ENCODE data around the gene TLR6.

TLR6 gene

DNA sequence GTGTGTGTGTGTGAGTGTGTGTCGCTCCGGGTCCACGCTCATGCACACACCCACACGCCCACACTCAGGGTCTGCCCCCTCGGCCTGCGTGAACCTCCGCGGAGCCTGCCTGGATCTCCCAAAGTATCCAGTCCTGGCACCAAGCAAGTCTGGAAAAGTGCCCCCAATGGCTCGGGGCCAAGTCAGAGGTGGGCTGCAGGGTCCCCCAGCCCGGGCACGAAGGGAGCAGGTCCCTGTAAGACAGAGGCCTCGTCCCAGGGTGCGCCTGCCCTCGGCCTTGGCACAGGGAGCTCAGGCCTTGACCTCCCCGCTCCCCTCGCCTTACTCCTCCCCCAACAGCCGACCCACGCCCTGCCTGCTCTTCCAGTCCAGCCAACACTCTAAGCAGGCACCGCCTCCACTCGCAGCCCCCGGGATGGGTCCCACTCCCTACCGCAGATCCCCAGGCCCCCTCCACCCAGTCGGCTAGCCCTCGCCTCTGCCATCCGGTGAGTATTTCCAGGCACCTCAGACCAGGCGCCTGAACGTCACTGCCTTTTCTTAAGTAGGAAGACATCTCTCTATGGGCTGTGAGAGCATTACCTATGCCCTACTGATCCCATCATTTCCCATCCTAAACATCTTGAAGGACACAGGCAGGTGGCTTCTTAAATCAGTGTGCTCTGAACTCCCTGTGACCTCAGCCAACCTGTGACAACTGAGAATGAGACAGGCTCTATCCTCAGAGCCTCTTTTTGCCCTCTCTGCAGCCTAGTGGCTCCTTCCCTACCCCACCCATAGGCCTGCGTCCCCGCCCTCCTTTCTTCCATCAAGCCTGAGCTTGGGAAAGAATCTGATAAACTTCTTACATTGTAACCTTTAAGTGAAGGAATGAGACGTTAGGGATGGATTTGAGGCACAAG is 11.7 kb upstream of the TLR6 start:
- DNase-seq, result no peak

DNA sequence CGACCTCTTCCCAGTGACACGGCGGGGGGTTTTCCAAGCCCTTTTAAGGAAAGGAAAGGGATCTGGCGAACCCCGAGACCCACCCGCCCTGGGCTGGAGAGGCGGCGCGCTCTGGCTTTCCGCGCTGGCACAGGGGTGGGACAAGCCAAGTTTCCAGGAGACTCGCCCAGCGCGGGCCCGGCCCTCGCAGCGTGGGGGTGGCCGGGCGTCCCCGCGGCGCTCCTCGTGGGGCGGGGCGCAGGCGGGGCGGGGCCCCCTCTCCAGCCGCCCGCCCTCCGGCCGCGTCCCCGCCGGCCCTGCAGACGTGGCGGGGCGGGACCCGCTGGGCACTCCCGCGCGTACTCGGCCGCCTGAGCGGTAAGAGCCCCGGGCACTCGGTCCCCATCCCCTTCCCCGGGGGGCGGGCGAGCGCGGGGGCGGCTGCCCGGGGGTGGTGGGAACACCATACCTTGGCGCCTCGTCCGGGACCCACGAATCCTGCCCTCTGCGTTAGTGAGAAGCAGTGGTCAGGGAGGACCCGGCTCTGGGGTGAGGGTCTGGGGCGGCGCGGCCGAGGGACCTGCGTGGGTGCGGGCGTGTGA is 11.0 kb upstream of the TLR6 start, which contains the start of gene FAM114A1:
Gene FAM114A1 (plus strand): TSS at position 329 of the 581 bp plus-strand sequence. CDS start 10,273 bp downstream, outside the sequence.
- peak; percentile 78 for DNase-seq

DNA sequence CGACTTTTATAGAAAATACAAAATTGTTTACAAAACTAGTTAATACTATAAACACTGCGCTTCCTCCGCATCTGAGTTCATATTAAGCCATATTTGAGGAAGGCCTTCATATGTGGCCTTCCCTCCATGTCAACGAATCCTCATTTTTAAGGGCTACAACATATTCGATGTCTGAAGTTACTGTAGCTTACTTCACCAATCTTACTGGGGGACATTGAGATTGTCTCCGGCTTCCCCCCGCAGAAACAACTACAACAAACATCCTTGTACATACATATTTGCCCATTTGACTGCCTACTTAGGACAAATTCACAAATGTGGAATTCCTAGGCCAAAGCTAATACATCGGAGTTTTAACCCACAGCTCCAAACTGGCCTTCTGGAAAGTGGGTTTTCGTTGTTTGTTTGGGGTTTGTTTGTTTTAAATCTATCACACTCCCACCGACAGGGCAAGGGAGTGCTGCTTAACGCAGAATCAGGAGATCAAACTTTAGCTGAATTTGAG is 10.4 kb upstream of the TLR6 start:
- no peak for DNase-seq

DNA sequence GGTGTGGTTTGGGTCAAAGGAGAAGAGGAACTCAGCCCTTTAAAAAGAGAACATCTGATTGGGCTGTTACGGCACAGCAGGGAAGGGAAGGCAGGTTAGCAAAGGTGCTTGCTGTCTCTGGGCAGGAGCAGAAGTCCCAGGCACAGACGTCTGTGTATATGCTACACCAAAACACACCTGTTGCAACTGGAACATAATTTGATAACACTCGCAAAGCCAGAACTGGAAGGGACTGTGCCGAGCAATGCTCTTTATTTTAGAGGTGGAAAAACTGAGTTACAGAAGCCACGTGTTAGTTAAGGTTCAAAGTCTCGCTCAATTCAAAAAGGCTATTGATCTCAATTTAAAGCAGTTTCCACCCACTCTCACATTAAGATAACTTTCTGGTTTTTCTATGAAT is 8.8 kb upstream of the TLR6 start:
- no peak for DNase-seq

DNA sequence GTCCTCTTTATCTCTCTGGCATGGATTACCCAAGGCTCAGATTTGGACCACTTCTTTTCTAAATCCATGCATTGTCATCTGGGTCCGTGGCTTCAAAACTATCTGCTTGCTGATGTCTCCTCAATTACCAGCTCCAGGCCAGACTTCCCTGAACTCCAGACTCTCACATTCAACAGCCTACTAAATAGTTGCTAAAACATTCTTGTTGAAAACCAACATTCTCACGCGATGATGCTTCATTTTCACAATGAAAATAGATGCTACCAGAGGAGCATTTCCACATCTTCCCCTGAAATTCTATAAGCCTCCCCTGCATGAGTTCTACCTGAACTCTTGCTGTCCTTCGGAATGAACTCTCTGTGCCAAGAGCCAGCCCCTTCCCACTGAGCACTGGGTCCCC is 5.2 kb upstream of the TLR6 start:
- no peak for DNase-seq

DNA sequence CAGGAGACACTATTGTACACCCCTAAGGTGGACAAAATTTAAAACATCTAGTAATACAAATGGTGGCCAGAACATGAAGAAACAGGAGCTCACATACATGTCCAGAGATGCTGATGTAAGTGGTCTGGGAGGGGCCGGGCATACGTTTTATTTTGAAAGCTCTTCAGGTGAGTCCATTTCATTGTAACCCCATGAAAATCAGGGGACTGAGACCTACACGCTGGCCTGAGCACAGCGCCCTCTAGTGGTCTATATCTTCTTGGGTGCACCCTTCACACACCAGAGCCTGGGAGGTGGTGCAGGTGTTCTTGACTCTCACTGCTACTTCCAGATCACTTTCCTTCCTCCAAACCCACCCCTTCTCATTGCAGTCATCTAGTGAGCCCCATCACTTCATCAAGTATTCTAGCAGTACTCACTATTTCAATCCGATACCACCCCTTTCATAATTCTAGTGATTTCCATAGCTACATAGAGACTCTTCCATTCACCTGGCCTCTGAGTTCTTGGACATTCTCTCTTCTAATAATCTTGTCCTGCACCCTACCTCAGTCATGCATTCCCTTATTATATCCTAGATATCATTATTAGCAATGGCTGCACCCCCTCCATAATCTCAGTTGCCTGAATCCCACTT is 4.3 kb upstream of the TLR6 start:
- peak; percentile 87 for DNase-seq

DNA sequence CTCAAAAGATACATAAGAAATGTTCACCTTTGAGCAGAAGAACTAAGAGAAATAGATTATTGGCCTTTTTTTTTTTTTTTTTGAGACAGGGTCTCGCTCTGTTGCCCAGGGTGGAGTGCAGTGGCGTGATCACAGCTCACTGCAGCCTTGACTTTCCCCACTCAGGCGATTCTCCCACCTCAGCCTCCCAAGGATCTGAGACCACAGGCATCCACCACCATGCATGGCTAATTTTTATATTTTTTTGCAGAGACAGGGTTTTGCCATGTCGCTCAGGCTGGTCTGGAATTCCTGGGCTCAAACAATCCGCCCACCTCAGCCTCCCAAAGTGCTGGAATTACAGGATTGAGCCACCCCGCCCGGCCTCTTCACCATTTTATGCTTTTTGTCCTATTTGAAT is 2.9 kb upstream of the TLR6 start:
- no peak for DNase-seq

DNA sequence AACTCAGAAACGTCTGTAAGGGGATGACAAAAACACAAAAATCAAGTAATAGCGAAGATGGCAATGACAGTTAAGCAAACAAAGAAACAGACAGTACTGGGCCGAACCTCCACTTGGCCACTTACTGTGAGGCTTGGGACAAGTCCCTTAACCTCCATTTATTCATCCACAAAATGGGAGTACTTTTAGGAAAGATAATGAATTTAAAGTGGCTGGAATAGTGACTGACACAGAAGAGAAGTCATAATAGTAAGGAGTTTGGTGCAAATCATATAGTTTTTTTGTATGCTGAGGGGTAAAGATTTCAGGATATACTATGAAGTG is 1.4 kb upstream of the TLR6 start:
- no peak for DNase-seq

DNA sequence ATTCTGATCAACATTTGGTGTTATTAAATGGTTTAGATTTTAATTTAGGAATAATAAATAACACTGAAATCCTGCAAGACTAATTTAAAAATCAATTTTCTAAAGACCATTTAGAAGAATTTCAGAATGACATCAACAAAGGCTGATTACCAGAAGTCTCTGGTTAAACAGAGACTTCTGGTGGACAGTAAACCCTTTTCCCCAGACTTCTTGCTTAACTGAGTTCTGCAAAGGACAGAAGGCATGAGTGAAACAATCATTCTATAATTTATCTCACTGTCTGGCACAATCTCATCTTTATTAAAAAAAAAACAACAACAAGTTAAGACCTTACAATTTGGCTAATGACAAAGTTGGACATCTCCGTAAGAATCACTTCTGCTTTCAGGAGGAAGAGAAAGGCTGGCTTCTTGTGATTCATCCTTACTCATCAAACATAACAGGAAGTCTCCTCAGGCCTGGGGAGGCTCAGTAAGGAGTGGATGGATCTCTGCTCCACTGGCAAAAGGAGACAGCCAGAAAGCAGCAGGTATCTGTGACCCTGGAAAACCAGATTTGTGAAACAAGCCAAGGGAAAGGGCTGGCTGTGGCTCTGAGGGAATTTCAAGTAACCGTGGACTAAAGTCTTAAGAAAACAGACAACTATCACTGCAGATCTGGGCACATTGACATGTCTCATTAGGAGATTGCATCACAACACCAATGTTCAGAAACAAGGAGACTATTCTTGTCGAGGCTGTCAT is 908 bp upstream of the TLR6 start:
- peak; percentile 58 for DNase-seq

DNA sequence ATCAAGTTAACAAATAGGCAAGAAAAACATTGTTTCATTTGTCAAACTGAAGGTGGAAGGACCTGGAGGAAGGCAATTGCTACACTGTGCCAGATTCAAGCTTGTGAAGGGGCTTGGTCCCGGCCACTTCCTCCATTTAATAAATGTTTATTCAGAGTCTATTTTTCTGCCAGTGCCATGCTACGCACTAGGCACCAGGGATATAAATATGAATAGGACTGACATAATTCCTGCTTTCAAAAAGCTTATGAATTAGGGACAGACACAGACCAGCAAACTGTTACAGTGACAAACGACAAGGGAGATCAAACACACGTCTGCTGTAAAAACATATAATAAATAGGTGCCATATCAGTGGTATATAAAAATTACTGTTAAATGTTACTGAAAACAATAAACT is 571 bp downstream of the TLR6 start:
- peak; percentile 64 for DNase-seq

DNA sequence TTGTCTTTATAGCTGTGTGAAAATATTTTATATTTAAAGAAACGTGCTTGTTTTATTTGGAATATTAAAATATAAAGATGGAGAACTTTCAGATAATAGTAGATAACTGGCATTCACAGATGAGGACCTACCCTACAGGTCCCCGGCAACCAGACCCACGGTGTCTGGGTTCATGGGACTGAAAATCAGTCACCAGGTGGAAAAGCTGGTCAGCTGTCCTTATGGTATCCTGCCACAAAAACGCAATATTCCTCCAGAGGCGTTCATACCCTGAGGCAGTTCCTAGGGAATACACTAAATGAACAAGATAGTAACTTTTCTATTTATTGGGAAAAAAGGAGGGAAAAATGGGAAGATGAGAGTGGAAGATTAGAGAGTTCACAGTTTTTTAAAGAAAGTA is 1.2 kb downstream of the TLR6 start:
- no peak for DNase-seq

DNA sequence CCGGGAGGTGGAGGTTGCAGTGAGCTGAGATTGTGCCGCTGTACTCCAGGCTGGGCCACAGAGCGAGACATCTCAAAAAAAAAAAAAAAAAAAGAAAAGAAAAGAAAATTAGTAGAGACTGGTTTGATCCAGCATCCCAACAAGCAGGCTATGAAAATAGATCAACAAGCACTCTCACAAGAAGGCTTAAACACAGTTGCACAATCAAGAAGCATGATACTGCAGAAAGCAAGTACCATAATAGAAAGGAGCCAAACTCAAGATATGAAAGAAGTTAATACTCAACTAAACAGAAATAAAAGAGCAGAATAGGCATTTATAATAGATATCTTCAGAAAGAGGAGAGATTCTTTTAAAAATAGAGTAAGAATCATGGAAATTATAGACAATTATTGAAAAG is 10.6 kb downstream of the TLR6 start:
- DNase-seq, result no peak

DNA sequence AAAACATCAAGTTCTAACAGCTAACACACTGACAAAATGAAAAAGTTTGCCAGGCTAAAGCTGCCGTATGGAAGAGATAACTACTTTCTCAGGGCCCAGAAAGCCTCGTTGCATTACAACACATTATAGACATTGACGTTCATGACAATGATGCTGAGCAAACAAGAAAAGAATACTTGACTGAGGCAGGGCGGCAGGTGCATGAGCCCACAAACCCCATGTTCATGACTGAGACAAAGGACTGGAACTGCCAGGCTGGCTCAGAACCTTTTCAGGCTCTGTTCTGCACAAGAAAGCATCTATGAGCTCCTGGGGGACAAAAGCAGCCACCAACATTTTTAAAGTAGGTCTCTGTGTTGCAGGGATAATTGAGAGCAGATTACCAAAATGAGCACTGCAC is 13.6 kb downstream of the TLR6 start:
- no peak for DNase-seq

DNA sequence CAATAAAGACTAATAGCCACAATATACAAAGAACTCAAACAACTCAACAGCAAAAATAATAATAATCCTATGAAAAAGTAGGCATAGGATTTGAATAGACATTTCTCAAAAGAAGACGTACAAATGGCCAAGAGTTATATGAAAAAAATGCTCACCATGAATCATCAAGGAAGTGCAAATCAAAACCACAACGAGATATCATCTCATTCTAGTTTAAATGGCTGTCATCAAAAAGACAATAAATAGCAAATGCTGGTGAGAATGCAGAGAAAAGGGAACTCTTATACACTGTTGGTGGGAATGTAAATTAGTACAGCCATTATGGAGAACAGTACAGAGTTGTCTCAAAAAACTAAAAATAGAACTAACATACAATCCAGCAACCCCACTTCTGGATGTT is 18.8 kb downstream of the TLR6 start:
- DNase-seq, result peak; percentile 16

DNA sequence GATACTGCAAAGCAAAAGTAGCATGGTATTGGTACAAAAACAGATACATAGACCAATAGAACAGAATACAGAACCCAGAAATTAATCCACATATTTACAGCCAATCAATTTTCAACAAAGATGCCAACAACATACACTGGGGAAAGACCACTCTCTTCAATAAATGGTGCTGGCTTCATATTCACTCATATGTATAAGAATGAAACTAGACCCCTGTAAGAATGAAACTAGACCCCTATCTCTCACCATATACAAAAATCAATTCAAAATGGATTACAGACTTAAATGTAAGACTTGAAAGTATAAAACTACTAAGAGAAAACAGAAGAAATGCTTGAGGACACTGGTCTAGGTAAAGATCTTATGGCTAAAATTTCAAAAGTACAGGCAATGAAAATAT is 19.3 kb downstream of the TLR6 start:
- DNase-seq, result no peak

DNA sequence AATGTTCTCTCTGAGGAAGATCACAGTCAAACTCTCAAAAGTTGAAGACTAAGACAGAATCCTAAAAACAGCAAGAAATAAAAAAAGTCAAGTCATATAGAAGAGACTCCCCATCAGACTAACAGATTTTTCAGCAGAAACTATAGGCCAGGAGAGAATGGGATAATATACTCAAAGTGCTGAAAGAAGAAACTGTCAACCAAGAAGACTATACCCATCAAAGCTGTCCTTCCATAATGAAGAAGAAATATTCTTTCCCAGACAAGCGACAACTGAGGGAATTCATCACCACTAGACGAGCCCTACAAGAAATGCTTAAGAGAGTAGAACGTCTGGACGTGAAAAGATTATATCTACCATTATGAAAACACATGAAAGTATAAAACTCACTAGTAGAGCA is 22.0 kb downstream of the TLR6 start:
- DNase-seq, result no peak

DNA sequence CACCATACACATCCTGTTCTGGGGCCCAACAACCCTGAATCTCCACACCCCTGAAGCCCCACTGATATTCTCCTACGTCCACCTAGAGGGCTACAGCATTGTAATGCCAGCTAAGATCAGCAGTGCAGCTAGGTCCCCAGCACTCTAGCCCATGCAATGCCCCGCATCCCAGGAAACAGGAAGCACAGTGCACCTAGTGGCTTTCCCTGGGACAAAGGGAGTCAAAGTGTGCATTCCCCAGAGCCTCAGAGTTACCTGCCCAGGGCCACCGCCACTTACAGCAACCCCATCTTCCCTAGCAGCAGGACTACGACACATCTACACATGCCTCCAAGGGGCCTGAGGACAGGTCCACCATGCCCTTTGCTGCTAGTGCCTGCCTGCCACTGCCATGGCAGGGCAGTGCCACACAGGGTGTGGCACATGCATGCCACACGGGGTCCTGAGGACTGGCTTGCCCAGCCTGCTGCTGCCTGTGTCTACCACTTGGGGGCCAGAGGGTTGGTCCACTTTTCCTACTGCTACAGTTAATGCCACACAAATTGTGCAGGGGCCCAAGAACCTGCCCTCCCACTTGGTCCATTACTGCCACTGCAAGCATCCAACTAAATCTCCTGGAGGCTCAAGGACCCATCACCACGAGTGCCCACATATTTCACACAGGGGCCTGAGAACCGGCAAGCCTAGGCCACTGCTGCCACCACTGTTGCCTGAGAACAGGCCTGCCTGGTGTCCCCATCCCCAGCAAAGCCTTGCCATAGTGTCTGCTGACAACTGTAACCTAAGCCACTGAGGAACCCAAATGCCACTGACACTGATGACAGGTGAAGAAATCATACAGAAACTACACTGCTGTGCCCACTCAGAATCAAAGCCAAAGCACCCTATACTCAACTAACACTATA is 23.7 kb downstream of the TLR6 start:
- peak; percentile 26 for DNase-seq

DNA sequence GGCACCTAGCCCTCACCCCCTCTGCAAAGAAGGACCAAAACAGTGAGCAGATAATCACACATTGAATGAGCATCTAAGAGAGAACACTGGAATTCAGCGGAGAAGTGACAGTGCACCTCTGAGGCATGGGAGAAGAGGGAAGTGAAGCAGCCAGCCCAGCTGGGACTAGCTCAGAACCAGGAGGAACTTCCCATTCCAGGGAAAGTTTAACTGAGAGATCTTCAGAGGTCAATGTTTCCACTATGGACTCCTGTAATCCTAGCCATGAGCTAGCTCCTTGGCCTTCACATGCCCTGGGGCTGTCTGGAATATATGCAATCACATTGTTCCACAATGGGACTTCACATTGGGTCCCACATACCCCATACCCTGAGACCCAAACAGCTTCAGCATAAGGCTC is 24.4 kb downstream of the TLR6 start:
- DNase-seq, result no peak

DNA sequence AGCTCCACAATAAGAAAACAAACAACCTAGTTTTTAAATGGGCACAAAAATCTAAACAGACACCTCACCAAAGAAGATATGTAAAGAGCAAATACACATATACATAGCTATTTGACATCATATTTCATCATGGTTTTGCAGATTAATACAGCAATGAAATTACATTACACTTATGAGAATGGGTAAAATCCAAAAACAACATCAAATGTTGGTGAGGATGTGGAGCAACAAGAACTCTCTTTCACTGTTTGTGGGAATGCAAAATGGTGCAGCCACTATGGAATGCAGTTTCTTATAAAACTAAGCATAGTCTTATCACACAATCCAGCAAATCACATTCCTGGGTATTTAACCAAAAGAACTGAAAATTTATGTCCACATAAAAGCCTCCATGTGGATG is 25.0 kb downstream of the TLR6 start:
- DNase-seq, result no peak

DNA sequence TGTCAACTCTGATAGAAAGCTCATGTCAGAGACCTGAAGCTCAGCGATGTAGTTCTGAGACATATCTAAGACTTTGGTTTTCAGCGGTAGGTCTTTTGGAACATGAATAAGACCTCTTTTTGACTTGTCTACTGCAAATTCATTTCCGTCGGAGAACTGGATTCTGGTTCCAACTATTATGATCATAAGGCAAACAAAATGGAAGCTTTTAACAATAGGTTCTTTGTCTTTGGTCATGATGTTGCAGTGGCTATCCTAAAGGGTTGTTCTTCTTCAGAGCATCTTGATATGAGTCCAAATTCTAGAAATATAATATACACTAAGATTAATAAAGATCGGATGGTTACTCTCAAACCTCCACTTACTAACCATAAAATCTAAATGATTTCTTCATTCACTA is 27.4 kb downstream of the TLR6 start:
- DNase-seq, result no peak

DNA sequence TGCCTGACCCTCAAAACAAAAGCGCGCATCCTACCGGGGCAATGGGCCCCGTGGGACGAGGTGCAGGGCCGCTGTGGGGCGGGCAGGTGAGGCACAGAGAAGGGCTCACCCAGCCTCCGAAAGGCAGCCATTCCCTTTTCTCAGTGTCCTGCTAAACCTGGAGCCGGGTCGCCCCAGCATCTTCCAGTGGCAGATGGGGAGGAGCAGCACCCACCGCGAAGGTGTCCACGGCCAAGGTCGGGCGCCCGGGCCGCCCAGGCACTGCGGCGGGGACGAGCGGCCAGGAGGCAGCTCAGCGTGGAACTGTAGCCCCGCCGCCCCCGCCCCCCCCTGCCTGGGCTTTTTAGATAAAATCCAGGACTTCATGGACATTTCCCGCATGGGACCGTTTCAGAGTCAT is 32.9 kb downstream of the TLR6 start:
- DNase-seq, result no peak

DNA sequence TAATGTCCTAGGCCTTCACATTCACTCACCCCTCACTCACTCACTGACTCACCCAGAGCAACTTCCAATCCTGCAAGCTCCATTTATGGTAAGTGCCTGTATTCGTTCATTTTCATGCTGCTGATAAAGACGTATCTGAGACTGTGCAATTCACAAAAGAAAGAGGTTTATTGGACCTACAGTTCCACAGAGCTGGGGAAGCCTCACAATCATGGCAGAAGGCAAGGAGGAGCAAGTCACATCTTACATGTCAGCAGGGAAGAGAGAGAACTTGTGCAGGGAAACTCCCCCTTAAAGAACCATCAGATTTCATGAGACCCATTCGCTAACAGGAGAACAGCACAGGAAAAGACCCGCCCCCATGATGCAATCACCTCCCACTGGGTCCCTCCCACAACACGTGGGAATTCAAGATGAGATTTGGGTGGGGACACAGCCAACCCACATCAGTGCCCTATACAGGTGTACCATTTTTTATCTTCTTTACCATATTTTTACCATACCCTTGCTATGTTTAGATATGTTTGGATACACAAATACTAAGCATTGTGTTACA is 33.8 kb downstream of the TLR6 start:
- no peak for DNase-seq
